Measurements from ENCODE around the gene DOCK9.

DOCK9 gene

GRCh38 chr13:98915563-98915962 is 62.3 kb downstream of the DOCK9 start:
- DNase-seq (ENCODE audit: low spot score) = no peak
- in situ Hi-C loops (cut with MboI; ENCODE audit: low sequenced_read_pairs, unreplicated experiment) = no loop called here
- TF ChIP-seq, protein P1, sequence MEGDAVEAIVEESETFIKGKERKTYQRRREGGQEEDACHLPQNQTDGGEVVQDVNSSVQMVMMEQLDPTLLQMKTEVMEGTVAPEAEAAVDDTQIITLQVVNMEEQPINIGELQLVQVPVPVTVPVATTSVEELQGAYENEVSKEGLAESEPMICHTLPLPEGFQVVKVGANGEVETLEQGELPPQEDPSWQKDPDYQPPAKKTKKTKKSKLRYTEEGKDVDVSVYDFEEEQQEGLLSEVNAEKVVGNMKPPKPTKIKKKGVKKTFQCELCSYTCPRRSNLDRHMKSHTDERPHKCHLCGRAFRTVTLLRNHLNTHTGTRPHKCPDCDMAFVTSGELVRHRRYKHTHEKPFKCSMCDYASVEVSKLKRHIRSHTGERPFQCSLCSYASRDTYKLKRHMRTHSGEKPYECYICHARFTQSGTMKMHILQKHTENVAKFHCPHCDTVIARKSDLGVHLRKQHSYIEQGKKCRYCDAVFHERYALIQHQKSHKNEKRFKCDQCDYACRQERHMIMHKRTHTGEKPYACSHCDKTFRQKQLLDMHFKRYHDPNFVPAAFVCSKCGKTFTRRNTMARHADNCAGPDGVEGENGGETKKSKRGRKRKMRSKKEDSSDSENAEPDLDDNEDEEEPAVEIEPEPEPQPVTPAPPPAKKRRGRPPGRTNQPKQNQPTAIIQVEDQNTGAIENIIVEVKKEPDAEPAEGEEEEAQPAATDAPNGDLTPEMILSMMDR (IDR thresholded peaks at IDR 0.05; ENCODE audit: borderline replicate concordance, control extremely low read depth, extremely low read depth, insufficient read depth, missing control alignments) = no peak

DNA sequence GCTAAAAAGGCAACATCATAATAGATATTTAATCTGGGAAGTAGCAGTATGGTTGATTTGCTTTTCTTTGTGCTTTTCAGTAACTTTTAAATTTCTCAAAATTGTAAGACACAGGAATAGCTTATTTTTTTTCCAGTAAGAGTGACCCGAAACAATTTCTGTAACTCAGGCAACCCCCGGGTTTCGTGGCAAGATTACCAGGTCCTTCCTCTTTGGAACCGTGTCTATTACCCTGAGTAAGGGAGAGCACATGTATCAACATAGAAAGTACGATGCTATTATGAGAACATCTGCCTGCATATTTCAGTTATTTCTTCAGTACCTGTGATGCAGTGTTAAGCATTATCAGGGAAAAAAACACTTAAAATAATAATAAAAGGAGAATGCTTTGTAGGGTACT is 64.1 kb downstream of the DOCK9 start:
- TF ChIP-seq, protein P1 (IDR thresholded peaks at IDR 0.05; ENCODE audit: borderline replicate concordance, control extremely low read depth, extremely low read depth, insufficient read depth, missing control alignments) = no peak
- no peak for DNase-seq (ENCODE audit: low spot score)
- in situ Hi-C loops (cut with MboI; ENCODE audit: low sequenced_read_pairs, unreplicated experiment) = no loop called here

GRCh38 chr13:98912846-98913245 is 65.0 kb downstream of the DOCK9 start:
- in situ Hi-C loops (cut with MboI; ENCODE audit: low sequenced_read_pairs, unreplicated experiment) = no loop called here
- TF ChIP-seq, protein P1 (IDR thresholded peaks at IDR 0.05; ENCODE audit: borderline replicate concordance, control extremely low read depth, extremely low read depth, insufficient read depth, missing control alignments) = no peak
- DNase-seq (ENCODE audit: low spot score) = no peak

DNA sequence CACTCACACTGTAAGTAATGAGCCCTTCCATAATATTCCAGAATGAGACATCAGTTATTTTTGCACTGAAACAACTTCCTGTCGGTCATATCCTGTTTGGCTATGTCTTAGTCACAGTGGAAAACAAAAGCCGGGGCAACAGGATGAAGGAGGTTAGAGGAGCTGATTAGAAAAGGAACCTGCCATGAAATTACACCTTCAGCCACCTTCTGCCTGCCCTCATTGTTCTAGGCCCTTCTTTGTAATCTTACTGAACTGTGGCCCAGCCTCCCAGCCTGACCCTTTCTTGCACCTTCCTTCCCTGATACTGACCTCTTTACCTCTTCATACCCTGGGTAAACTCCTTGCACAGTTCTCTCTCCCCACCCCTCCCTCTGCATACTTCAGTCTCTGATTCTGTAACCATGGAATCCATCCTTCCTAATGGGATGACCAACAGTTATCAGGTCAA is 67.3 kb downstream of the DOCK9 start:
- TF ChIP-seq, protein P1 (IDR thresholded peaks at IDR 0.05; ENCODE audit: borderline replicate concordance, control extremely low read depth, extremely low read depth, insufficient read depth, missing control alignments) = no peak
- in situ Hi-C loops (cut with MboI; ENCODE audit: low sequenced_read_pairs, unreplicated experiment) = no loop called here
- no peak for DNase-seq (ENCODE audit: low spot score)

DNA sequence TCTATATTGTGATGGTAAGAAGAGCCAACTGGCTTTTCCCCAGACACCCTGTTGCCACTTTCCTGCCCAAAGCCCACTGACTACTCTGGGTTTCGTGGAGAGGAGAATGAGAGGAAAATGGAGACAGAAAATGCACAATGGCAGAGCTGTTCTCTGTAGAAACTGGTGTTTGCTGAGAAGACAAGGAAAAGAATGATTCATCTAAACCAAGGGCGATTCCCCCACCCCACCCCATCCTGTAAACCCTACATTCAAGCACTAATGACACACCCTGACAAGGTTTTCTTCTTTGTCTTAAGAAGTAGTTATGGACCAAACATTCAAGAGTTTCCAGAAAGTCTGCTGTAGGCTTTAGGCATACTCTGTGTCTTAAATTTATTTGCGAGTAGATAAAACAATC is 68.8 kb downstream of the DOCK9 start:
- in situ Hi-C loops (cut with MboI; ENCODE audit: low sequenced_read_pairs, unreplicated experiment) = no loop called here
- TF ChIP-seq, protein P1 (IDR thresholded peaks at IDR 0.05; ENCODE audit: borderline replicate concordance, control extremely low read depth, extremely low read depth, insufficient read depth, missing control alignments) = no peak
- DNase-seq (ENCODE audit: low spot score) = no peak

- TF ChIP-seq, protein P1 (IDR thresholded peaks at IDR 0.05; ENCODE audit: borderline replicate concordance, control extremely low read depth, extremely low read depth, insufficient read depth, missing control alignments) = no peak
- DNase-seq (ENCODE audit: low spot score) = no peak
- in situ Hi-C loops (cut with MboI; ENCODE audit: low sequenced_read_pairs, unreplicated experiment) = no loop called here
These were observed 70.9 kb downstream of the DOCK9 start for GRCh38 chr13:98906746-98907502.
